ENCODE results near the gene USP5.

- TF ChIP-seq CTCF (IDR thresholded peaks at IDR 0.05; ENCODE audit: extremely low read depth in 1 of 2, insufficient read depth in 1 of 2, low read depth in 1 of 2, low read length in 2 of 2) (no peak), POLR2A (IDR thresholded peaks at IDR 0.05; ENCODE audit: low read depth, low read length) (no peak)
These were observed 53.6 kb downstream of the USP5 start for GRCh38 chr12:6905414-6906040.
